ENCODE results near the gene OSBP2. TPM values are rescaled to one million over a fixed set of nuclear protein-coding genes. Genes with fewer than 3 reads are reported as not detected.

The OSBP2 gene
- total and polyA plus RNA-seq, 2 experiments from 2014 or later: 2.1 to 2.9 TPM

GRCh38 chr22:30801695-30802094, 107.0 kb downstream of the OSBP2 start (continued):
- TF ChIP-seq, protein P1, sequence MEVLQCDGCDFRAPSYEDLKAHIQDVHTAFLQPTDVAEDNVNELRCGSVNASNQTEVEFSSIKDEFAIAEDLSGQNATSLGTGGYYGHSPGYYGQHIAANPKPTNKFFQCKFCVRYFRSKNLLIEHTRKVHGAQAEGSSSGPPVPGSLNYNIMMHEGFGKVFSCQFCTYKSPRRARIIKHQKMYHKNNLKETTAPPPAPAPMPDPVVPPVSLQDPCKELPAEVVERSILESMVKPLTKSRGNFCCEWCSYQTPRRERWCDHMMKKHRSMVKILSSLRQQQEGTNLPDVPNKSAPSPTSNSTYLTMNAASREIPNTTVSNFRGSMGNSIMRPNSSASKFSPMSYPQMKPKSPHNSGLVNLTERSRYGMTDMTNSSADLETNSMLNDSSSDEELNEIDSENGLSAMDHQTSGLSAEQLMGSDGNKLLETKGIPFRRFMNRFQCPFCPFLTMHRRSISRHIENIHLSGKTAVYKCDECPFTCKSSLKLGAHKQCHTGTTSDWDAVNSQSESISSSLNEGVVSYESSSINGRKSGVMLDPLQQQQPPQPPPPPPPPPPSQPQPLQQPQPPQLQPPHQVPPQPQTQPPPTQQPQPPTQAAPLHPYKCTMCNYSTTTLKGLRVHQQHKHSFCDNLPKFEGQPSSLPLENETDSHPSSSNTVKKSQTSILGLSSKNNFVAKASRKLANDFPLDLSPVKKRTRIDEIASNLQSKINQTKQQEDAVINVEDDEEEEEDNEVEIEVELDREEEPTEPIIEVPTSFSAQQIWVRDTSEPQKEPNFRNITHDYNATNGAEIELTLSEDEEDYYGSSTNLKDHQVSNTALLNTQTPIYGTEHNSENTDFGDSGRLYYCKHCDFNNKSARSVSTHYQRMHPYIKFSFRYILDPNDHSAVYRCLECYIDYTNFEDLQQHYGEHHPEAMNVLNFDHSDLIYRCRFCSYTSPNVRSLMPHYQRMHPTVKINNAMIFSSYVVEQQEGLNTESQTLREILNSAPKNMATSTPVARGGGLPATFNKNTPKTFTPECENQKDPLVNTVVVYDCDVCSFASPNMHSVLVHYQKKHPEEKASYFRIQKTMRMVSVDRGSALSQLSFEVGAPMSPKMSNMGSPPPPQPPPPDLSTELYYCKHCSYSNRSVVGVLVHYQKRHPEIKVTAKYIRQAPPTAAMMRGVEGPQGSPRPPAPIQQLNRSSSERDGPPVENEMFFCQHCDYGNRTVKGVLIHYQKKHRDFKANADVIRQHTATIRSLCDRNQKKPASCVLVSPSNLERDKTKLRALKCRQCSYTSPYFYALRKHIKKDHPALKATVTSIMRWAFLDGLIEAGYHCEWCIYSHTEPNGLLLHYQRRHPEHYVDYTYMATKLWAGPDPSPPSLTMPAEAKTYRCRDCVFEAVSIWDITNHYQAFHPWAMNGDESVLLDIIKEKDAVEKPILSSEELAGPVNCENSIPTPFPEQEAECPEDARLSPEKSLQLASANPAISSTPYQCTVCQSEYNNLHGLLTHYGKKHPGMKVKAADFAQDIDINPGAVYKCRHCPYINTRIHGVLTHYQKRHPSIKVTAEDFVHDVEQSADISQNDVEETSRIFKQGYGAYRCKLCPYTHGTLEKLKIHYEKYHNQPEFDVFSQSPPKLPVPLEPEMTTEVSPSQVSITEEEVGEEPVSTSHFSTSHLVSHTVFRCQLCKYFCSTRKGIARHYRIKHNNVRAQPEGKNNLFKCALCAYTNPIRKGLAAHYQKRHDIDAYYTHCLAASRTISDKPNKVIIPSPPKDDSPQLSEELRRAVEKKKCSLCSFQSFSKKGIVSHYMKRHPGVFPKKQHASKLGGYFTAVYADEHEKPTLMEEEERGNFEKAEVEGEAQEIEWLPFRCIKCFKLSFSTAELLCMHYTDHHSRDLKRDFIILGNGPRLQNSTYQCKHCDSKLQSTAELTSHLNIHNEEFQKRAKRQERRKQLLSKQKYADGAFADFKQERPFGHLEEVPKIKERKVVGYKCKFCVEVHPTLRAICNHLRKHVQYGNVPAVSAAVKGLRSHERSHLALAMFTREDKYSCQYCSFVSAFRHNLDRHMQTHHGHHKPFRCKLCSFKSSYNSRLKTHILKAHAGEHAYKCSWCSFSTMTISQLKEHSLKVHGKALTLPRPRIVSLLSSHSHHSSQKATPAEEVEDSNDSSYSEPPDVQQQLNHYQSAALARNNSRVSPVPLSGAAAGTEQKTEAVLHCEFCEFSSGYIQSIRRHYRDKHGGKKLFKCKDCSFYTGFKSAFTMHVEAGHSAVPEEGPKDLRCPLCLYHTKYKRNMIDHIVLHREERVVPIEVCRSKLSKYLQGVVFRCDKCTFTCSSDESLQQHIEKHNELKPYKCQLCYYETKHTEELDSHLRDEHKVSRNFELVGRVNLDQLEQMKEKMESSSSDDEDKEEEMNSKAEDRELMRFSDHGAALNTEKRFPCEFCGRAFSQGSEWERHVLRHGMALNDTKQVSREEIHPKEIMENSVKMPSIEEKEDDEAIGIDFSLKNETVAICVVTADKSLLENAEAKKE (CRISPR knock-in tag; IDR thresholded peaks at IDR 0.05): no peak
- TF ChIP-seq STAT1 (IDR thresholded peaks at IDR 0.05; ENCODE audit: unreplicated experiment) (no peak), EZH2 (IDR thresholded peaks at IDR 0.05; ENCODE audit: low read depth, unreplicated experiment) (no peak), POLR2AphosphoS5 (IDR thresholded peaks at IDR 0.05; ENCODE audit: low read depth) (no peak), EZH2phosphoT487 (IDR thresholded peaks at IDR 0.05; ENCODE audit: unreplicated experiment) (no peak)
- TF ChIP-seq, protein P2, sequence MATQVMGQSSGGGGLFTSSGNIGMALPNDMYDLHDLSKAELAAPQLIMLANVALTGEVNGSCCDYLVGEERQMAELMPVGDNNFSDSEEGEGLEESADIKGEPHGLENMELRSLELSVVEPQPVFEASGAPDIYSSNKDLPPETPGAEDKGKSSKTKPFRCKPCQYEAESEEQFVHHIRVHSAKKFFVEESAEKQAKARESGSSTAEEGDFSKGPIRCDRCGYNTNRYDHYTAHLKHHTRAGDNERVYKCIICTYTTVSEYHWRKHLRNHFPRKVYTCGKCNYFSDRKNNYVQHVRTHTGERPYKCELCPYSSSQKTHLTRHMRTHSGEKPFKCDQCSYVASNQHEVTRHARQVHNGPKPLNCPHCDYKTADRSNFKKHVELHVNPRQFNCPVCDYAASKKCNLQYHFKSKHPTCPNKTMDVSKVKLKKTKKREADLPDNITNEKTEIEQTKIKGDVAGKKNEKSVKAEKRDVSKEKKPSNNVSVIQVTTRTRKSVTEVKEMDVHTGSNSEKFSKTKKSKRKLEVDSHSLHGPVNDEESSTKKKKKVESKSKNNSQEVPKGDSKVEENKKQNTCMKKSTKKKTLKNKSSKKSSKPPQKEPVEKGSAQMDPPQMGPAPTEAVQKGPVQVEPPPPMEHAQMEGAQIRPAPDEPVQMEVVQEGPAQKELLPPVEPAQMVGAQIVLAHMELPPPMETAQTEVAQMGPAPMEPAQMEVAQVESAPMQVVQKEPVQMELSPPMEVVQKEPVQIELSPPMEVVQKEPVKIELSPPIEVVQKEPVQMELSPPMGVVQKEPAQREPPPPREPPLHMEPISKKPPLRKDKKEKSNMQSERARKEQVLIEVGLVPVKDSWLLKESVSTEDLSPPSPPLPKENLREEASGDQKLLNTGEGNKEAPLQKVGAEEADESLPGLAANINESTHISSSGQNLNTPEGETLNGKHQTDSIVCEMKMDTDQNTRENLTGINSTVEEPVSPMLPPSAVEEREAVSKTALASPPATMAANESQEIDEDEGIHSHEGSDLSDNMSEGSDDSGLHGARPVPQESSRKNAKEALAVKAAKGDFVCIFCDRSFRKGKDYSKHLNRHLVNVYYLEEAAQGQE (IDR thresholded peaks at IDR 0.05; ENCODE audit: unreplicated experiment): no peak
